Calu3 (cell line): ENCODE data around the gene HIF1AN. TPM values are rescaled to one million over a fixed set of nuclear protein-coding genes. Genes with fewer than 3 reads are reported as not detected.

Experiments
- BruUV-seq: library from RNA; stranded (reverse); fragments of 400-500 nt; replicated peaks from 2 replicates; lab custom pipeline; 2021; lab: Mats Ljungman, UMichigan
- CTCF ChIA-PET: fragments of 300-600 bp; sonication (Branson Sonifier 250); formaldehyde crosslinking; loops from one replicate; lab custom pipeline; 2022; ENCODE audit warnings: antibody characterized with exemption; lab: Charles Lee
- DNase-seq: peaks from one replicate; pipeline ENCODE4 v3.0.0; 2022
- H3K27ac Mint-ChIP-seq: one replicate; pipeline ENCODE4 v1.8.0; 2022; ENCODE audit warnings: mixed read lengths; ENCODE audit not compliant: unreplicated experiment
- H3K27me3 Mint-ChIP-seq: one replicate; pipeline ENCODE4 v1.8.0; 2022; ENCODE audit warnings: mixed read lengths; ENCODE audit not compliant: unreplicated experiment
- H3K36me3 Mint-ChIP-seq: one replicate; pipeline ENCODE4 v1.8.0; 2022; ENCODE audit warnings: mild to moderate bottlenecking, moderate library complexity, mixed read lengths; ENCODE audit not compliant: insufficient read depth, unreplicated experiment
- H3K4me1 Mint-ChIP-seq: one replicate; pipeline ENCODE4 v1.8.0; 2022; ENCODE audit warnings: mild to moderate bottlenecking, low read depth, mixed read lengths; ENCODE audit not compliant: unreplicated experiment
- H3K4me3 Mint-ChIP-seq: one replicate; pipeline ENCODE4 v1.8.0; 2022; ENCODE audit warnings: mild to moderate bottlenecking, low read depth, moderate library complexity, mixed read lengths; ENCODE audit not compliant: unreplicated experiment
- H3K9me3 Mint-ChIP-seq: one replicate; pipeline ENCODE4 v1.8.0; 2022; ENCODE audit warnings: low read depth, mixed read lengths; ENCODE audit not compliant: unreplicated experiment
- CTCF ChIP-seq: fragments of 200-600 bp; IDR thresholded peaks from one replicate; pipeline ENCODE4 v1.8.0; 2022; ENCODE audit warnings: antibody characterized with exemption; ENCODE audit not compliant: unreplicated experiment
- intact Hi-C: fragments of 100-400 bp; cut with micrococcal nuclease; formaldehyde crosslinking; loops from one replicate; pipeline ENCODE4 v1.10.0; 2022; ENCODE audit not compliant: unreplicated experiment
- total RNA-seq: library from RNA; stranded (reverse); gene quantifications from 2 replicates; pipeline ENCODE4 v1.2.3, GENCODE V29; 2022

The HIF1AN gene
- total RNA-seq, 1 experiment from 2014 or later, result 36.3 TPM

- intact Hi-C loops, result no loop called here
- Mint-ChIP-seq H3K27me3 (no peaks in the 10 kb centered on the region), H3K4me1 (no peaks in the 10 kb centered on the region), H3K27ac (no peak overlapping the region), H3K9me3 (no peaks in the 10 kb centered on the region), H3K4me3 (no peak overlapping the region), H3K36me3 (peaks cover 8% of the 10 kb centered on the region)
- BruUV-seq, result no TSS peak
- no peak for DNase-seq
- CTCF ChIA-PET, result no interaction called here
- TF ChIP-seq CTCF, result no peak
These were observed 11.1 kb upstream of the HIF1AN start for GRCh38 chr10:100524638-100525037.

GRCh38 chr10:100528123-100528886 lies 7.4 kb upstream of the HIF1AN start:
- no peak for DNase-seq
- BruUV-seq, result TSS peak; percentile 69
- Mint-ChIP-seq H3K36me3 (peaks cover 15% of the 10 kb centered on the region), H3K9me3 (no peaks in the 10 kb centered on the region), H3K27ac (no peak overlapping the region), H3K4me3 (peak overlapping the region; percentile 94), H3K27me3 (no peaks in the 10 kb centered on the region), H3K4me1 (no peaks in the 10 kb centered on the region)
- CTCF ChIA-PET, result no interaction called here
- intact Hi-C loops, result no loop called here
- no peak for TF ChIP-seq CTCF

- CTCF ChIA-PET, result no interaction called here
- TF ChIP-seq CTCF, result no peak
- Mint-ChIP-seq H3K9me3 (no peaks in the 10 kb centered on the region), H3K4me3 (peak overlapping the region; percentile 94), H3K4me1 (no peaks in the 10 kb centered on the region), H3K27ac (peak overlapping the region; percentile 71), H3K36me3 (peaks cover 15% of the 10 kb centered on the region), H3K27me3 (no peaks in the 10 kb centered on the region)
- intact Hi-C loops, result no loop called here
- DNase-seq, result no peak
- BruUV-seq, result no TSS peak
These were observed 6.7 kb upstream of the HIF1AN start for GRCh38 chr10:100528921-100529474.

- intact Hi-C loops, result no loop called here
- peak; percentile 80 for DNase-seq
- no peaks in the 10 kb centered on the region for H3K27me3 Mint-ChIP-seq
- no peak for TF ChIP-seq CTCF
- H3K4me3 Mint-ChIP-seq, result peak within 1 kb of the TSS; percentile 94
- peaks cover 15% of the 10 kb centered on the region for H3K36me3 Mint-ChIP-seq
- H3K9me3 Mint-ChIP-seq, result no peaks in the 10 kb centered on the region
- BruUV-seq, result no TSS peak
- H3K27ac Mint-ChIP-seq, result peak within 1 kb of the TSS; percentile 71
- H3K4me1 Mint-ChIP-seq, result no peaks in the 10 kb centered on the region
- CTCF ChIA-PET, result interaction anchor here (0.8 kb wide), 1 partner anchor 11 kb away, joined by 4 read pairs; no protein-coding TSS in a partner anchor
These were observed 6.1 kb upstream of the HIF1AN start, which contains the start of gene NDUFB8 for GRCh38 chr10:100529475-100530298. TSS of gene NDUFB8 (minus strand) at chr10:100529871. CDS start at chr10:100529851, 20 bp downstream.
